ENCODE results near the gene SPEF2. TPM values are rescaled to one million over a fixed set of nuclear protein-coding genes. Genes with fewer than 3 reads are reported as not detected.

The SPEF2 gene
- total and polyA plus RNA-seq, 10 of the 15 experiments (the other 5 are each of a cell fraction or from before 2014, with no cell fraction given): 0.03 to 2.0 (median 0.07) TPM; not detected in 3

DNA sequence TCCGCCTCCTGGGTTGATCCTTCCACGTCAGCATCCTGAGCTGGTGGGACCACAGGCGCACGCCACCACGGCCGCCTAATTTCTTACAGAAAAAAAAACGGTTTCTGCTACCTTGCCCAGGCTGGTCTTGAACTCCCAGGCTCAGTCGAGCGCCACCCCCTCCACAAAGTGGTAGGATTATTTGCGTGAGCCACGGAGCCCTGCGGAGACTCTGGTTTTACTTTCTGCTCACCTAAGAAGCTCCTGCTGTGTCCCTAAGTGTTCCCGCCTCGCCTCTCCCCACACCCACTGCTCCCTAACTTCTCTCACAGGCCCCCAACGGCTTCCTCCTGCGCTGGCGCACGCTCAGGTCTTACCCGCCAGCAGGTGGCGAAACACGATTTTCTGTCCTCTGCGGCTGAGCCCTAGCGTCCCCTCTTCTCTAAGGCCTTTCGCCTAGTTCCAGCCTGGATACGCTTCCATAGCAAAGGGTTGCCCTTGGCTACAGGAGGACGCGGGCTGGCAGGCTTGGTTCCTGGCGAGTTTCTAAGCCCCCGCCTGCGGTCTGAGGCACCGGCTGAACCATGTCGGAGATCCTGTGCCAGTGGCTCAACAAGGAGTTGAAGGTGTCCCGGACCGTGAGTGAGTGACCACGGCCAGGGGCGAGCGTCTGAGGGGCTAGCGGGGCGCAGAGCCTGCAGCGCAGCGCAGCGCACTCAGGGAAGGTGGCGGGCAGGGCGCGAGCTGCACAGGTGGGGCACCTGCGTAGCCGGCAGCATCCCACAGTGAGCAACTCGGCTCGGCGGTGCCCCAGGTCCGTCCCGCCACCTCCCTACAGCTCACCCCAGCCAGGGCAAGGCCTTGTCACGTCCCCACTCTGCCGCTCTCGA lies at the start of gene SPEF2 (continued):
- TF ChIP-seq, protein P1, sequence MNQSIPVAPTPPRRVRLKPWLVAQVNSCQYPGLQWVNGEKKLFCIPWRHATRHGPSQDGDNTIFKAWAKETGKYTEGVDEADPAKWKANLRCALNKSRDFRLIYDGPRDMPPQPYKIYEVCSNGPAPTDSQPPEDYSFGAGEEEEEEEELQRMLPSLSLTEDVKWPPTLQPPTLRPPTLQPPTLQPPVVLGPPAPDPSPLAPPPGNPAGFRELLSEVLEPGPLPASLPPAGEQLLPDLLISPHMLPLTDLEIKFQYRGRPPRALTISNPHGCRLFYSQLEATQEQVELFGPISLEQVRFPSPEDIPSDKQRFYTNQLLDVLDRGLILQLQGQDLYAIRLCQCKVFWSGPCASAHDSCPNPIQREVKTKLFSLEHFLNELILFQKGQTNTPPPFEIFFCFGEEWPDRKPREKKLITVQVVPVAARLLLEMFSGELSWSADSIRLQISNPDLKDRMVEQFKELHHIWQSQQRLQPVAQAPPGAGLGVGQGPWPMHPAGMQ (IDR thresholded peaks at IDR 0.05; ENCODE audit: borderline replicate concordance): no peak
- TF ChIP-seq TCF7 (IDR thresholded peaks at IDR 0.05; ENCODE audit: borderline replicate concordance): no peak
- TF ChIP-seq ESRRA (IDR thresholded peaks at IDR 0.05; ENCODE audit: low read length): no peak
- peak in 1 of 2 experiments; percentile 19; a peak in 1 of 4 replicates for TF ChIP-seq IKZF2 (IDR thresholded peaks at IDR 0.05)
- no peak for TF ChIP-seq EGR1 (IDR thresholded peaks at IDR 0.05; ENCODE audit: borderline replicate concordance in 1 of 2, low read depth in 2 of 2, low read length in 2 of 2)

DNA sequence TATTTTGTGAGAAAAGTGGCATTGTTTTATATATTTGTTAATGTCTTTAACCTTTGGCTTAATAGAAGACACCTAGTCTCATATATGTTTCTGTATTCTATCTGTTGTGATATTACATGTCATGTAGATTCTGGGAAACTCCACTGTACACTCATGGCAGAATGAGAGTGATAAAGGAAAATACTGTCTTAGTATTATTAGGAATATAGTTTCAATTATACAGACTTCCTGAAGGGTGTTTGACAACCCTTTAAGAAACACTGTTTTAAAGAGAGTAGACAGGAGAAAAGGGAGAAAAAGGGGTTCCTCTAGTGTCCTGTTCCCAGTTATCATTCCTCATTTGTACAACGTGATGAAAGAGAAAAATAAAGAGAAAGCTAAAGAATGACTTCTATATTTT lies 42.1 kb upstream of the SPEF2 start:
- H2AFZ ChIP-seq (ENCODE audit: control insufficient read depth, low read depth, low read length): no peak overlapping the region
- H3K4me2 ChIP-seq (ENCODE audit: control insufficient read depth, insufficient read depth): no peak overlapping the region
- DNase-seq (ENCODE audit: low read depth, low spot score): no peak
- no peak for FAIRE-seq
- no peak for ATAC-seq
- ChIA-PET RAD21 (ENCODE audit: unreplicated experiment) (no interaction called here), POLR2A (no interaction called here), CTCF (no interaction called here), SMC1A (ENCODE audit: uncharacterized antibody, unreplicated experiment) (no interaction called here)
- intact Hi-C loops (cut with micrococcal nuclease; ENCODE audit: unreplicated experiment): no loop called here
- H3K9ac ChIP-seq (ENCODE audit: control insufficient read depth, insufficient read depth, low read length): no peak overlapping the region
- H3K4me1 ChIP-seq (ENCODE audit: control insufficient read depth, insufficient read depth, low read length): no peaks in the 10 kb centered on the region
- WGBS (ENCODE audit: insufficient coverage, insufficient replicate concordance, low lambda C conversion rate, missing lambda C conversion rate): 0% methylated on average over 1 of the region's 1 CpG
- H3K27me3 ChIP-seq (replicated peaks in 1 of 2; ENCODE audit: control insufficient read depth in 2 of 2, insufficient read depth in 2 of 2, low read length in 1 of 2): no peaks in the 10 kb centered on the region
- H3K79me2 ChIP-seq (ENCODE audit: control insufficient read depth, insufficient read depth, low read length): no peaks in the 10 kb centered on the region
- H4K20me1 ChIP-seq (ENCODE audit: control insufficient read depth, insufficient read depth): no peaks in the 10 kb centered on the region
- H3K9me3 ChIP-seq (replicated peaks; ENCODE audit: control insufficient read depth, insufficient read depth, low read length): no peaks in the 10 kb centered on the region
- no peak overlapping the region for H3K27ac ChIP-seq (ENCODE audit: control insufficient read depth, insufficient read depth)
- no peak overlapping the region for H3K4me3 ChIP-seq
- no TSS peak for BruUV-seq (replicated peaks)
- in situ Hi-C loops (cut with MboI): no loop called here
- no peaks in the 10 kb centered on the region for H3K36me3 ChIP-seq (ENCODE audit: control insufficient read depth in 2 of 2, insufficient read depth in 2 of 2, low read length in 1 of 2)
- TF ChIP-seq, protein P2, sequence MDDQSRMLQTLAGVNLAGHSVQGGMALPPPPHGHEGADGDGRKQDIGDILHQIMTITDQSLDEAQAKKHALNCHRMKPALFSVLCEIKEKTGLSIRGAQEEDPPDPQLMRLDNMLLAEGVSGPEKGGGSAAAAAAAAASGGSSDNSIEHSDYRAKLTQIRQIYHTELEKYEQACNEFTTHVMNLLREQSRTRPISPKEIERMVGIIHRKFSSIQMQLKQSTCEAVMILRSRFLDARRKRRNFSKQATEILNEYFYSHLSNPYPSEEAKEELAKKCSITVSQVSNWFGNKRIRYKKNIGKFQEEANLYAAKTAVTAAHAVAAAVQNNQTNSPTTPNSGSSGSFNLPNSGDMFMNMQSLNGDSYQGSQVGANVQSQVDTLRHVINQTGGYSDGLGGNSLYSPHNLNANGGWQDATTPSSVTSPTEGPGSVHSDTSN (IDR thresholded peaks at IDR 0.05; ENCODE audit: insufficient replicate concordance, low read depth, low read length): no peak
- TF ChIP-seq HCFC1 (IDR thresholded peaks at IDR 0.05; ENCODE audit: low read length) (no peak), ZNF384 (IDR thresholded peaks at IDR 0.05; ENCODE audit: borderline replicate concordance, low read depth, low read length) (no peak), PAX8 (IDR thresholded peaks at IDR 0.05) (no peak), ETV6 (conservative IDR thresholded peaks at IDR 0.05 in 1 of 2, IDR thresholded peaks at IDR 0.05 in 1 of 2; ENCODE audit: borderline replicate concordance in 1 of 2, low read depth in 1 of 2) (no peak), SMAD5 (IDR thresholded peaks at IDR 0.05; ENCODE audit: low read depth) (no peak), NFYB (IDR thresholded peaks at IDR 0.05; ENCODE audit: insufficient read depth, low read depth, low read length) (no peak), NR2F1 (conservative IDR thresholded peaks at IDR 0.05) (no peak), TCF3 (IDR thresholded peaks at IDR 0.05; ENCODE audit: borderline replicate concordance, insufficient read depth, low read depth, low read length) (no peak), KAT2A (conservative IDR thresholded peaks at IDR 0.05; ENCODE audit: control insufficient read depth, low read depth, low read length) (no peak)
- TF ChIP-seq, protein P3, sequence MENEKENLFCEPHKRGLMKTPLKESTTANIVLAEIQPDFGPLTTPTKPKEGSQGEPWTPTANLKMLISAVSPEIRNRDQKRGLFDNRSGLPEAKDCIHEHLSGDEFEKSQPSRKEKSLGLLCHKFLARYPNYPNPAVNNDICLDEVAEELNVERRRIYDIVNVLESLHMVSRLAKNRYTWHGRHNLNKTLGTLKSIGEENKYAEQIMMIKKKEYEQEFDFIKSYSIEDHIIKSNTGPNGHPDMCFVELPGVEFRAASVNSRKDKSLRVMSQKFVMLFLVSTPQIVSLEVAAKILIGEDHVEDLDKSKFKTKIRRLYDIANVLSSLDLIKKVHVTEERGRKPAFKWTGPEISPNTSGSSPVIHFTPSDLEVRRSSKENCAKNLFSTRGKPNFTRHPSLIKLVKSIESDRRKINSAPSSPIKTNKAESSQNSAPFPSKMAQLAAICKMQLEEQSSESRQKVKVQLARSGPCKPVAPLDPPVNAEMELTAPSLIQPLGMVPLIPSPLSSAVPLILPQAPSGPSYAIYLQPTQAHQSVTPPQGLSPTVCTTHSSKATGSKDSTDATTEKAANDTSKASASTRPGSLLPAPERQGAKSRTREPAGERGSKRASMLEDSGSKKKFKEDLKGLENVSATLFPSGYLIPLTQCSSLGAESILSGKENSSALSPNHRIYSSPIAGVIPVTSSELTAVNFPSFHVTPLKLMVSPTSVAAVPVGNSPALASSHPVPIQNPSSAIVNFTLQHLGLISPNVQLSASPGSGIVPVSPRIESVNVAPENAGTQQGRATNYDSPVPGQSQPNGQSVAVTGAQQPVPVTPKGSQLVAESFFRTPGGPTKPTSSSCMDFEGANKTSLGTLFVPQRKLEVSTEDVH (IDR thresholded peaks at IDR 0.05; ENCODE audit: low read depth, partially characterized antibody): no peak
